ENCODE data around the gene ADAMTS6.
A peak's percentile ranks its signal among the peaks of the same experiment; 100 is the strongest.

ADAMTS6 gene

GRCh38 chr5:65481635-65482295 is at the start of gene ADAMTS6 (continued):
- TF ChIP-seq, protein P1, sequence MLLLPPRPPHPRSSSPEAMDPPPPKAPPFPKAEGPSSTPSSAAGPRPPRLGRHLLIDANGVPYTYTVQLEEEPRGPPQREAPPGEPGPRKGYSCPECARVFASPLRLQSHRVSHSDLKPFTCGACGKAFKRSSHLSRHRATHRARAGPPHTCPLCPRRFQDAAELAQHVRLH (tag by site-specific recombination; IDR thresholded peaks at IDR 0.05), result peak; percentile 92
- TF ChIP-seq PRDM2 (tag by site-specific recombination; IDR thresholded peaks at IDR 0.05; ENCODE audit: borderline replicate concordance) (no peak), ZNF501 (tag by site-specific recombination; IDR thresholded peaks at IDR 0.05) (no peak), BCL11B (tag by site-specific recombination; IDR thresholded peaks at IDR 0.05; ENCODE audit: low read depth) (no peak), ZBTB20 (tag by site-specific recombination; IDR thresholded peaks at IDR 0.05) (peak; percentile 43; the same call in 1 of the 2 replicates), ZNF280C (tag by site-specific recombination; IDR thresholded peaks at IDR 0.05) (no peak), GLIS1 (tag by site-specific recombination; IDR thresholded peaks at IDR 0.05) (peak; percentile 39; the same call in 1 of the 2 replicates), ZBTB1 (tag by site-specific recombination; IDR thresholded peaks at IDR 0.05) (no peak), ZNF362 (tag by site-specific recombination; IDR thresholded peaks at IDR 0.05) (no peak), ZIC2 (tag by site-specific recombination; IDR thresholded peaks at IDR 0.05) (no peak), ZNF19 (tag by site-specific recombination; IDR thresholded peaks at IDR 0.05; ENCODE audit: low read depth) (no peak), ZNF416 (tag by site-specific recombination; IDR thresholded peaks at IDR 0.05) (no peak), ZNF2 (tag by site-specific recombination; IDR thresholded peaks at IDR 0.05) (no peak; the same call in none of the 2 replicates), ZNF202 (tag by site-specific recombination; IDR thresholded peaks at IDR 0.05; ENCODE audit: borderline replicate concordance) (no peak), HOXA7 (CRISPR knock-in tag; IDR thresholded peaks at IDR 0.05; ENCODE audit: borderline replicate concordance) (no peak), ZNF621 (tag by site-specific recombination; IDR thresholded peaks at IDR 0.05) (no peak), ZFP37 (tag by site-specific recombination; IDR thresholded peaks at IDR 0.05) (no peak; the same call in 1 of the 2 replicates), SETDB1 (IDR thresholded peaks at IDR 0.05; ENCODE audit: insufficient read length, low read length) (no peak), ZNF311 (tag by site-specific recombination; IDR thresholded peaks at IDR 0.05; ENCODE audit: borderline replicate concordance) (no peak), TCF7L2 (IDR thresholded peaks at IDR 0.05; ENCODE audit: borderline replicate concordance, low read depth, low read length) (no peak), ZNF10 (tag by site-specific recombination; IDR thresholded peaks at IDR 0.05) (peak; percentile 60; the same call in 1 of the 2 replicates), ZNF133 (tag by site-specific recombination; IDR thresholded peaks at IDR 0.05) (no peak), ZNF560 (tag by site-specific recombination; IDR thresholded peaks at IDR 0.05; ENCODE audit: borderline replicate concordance) (no peak)
- TF ChIP-seq, protein P2, sequence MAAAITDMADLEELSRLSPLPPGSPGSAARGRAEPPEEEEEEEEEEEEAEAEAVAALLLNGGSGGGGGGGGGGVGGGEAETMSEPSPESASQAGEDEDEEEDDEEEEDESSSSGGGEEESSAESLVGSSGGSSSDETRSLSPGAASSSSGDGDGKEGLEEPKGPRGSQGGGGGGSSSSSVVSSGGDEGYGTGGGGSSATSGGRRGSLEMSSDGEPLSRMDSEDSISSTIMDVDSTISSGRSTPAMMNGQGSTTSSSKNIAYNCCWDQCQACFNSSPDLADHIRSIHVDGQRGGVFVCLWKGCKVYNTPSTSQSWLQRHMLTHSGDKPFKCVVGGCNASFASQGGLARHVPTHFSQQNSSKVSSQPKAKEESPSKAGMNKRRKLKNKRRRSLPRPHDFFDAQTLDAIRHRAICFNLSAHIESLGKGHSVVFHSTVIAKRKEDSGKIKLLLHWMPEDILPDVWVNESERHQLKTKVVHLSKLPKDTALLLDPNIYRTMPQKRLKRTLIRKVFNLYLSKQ (tag by site-specific recombination; IDR thresholded peaks at IDR 0.05; ENCODE audit: borderline replicate concordance), result no peak
- TF ChIP-seq, protein P3, sequence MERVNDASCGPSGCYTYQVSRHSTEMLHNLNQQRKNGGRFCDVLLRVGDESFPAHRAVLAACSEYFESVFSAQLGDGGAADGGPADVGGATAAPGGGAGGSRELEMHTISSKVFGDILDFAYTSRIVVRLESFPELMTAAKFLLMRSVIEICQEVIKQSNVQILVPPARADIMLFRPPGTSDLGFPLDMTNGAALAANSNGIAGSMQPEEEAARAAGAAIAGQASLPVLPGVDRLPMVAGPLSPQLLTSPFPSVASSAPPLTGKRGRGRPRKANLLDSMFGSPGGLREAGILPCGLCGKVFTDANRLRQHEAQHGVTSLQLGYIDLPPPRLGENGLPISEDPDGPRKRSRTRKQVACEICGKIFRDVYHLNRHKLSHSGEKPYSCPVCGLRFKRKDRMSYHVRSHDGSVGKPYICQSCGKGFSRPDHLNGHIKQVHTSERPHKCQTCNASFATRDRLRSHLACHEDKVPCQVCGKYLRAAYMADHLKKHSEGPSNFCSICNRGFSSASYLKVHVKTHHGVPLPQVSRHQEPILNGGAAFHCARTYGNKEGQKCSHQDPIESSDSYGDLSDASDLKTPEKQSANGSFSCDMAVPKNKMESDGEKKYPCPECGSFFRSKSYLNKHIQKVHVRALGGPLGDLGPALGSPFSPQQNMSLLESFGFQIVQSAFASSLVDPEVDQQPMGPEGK (tag by site-specific recombination; IDR thresholded peaks at IDR 0.05), result peak; percentile 90

All from HEK293 (cell line).